ENCODE results near the gene KNCN.

GRCh38 chr1:46571691-46572225, 20.3 kb upstream of the KNCN start:
- TF ChIP-seq CTCF (IDR thresholded peaks at IDR 0.05; ENCODE audit: low read depth, low read length, poor library complexity, severe bottlenecking) = no peak
- TF ChIP-seq EZH2phosphoT487 (IDR thresholded peaks at IDR 0.05; ENCODE audit: borderline replicate concordance, low read length) = no peak
